Smooth muscle cell (in vitro differentiated cells): Measurements from ENCODE around the gene SUMO1. TPM values are rescaled to one million over a fixed set of nuclear protein-coding genes. Genes with fewer than 3 reads are reported as not detected.

ENCODE experiments used
- DNase-seq: peaks from one replicate; lab custom pipeline; 2025; ENCODE audit not compliant: unreplicated experiment; lab: John Stamatoyannopoulos, UW
- H2AFZ ChIP-seq: fragments of 200-600 bp; sonication (generic); 2 replicates; pipeline ENCODE4 v1.6.0; 2016; ENCODE audit warnings: antibody characterized with exemption, low read depth, mild to moderate bottlenecking
- H3F3A ChIP-seq: fragments of 200-600 bp; sonication (generic); 2 replicates; pipeline ENCODE4 v1.6.0; 2017; ENCODE audit warnings: antibody characterized with exemption, low read depth
- H3K27ac ChIP-seq: fragments of 200-600 bp; sonication (generic); 2 replicates; pipeline ENCODE4 v1.5.1; 2016; ENCODE audit warnings: low read depth, mild to moderate bottlenecking
- H3K27me3 ChIP-seq: fragments of 200-600 bp; sonication (generic); 2 replicates; pipeline ENCODE4 v1.6.1; 2016; ENCODE audit warnings: low read depth, mild to moderate bottlenecking
- H3K36me3 ChIP-seq: fragments of 200-600 bp; sonication (generic); 2 replicates; pipeline ENCODE4 v1.5.1; 2016; ENCODE audit warnings: low read depth
- H3K4me1 ChIP-seq: fragments of 200-600 bp; sonication (generic); 2 replicates; pipeline ENCODE4 v1.5.1; 2016; ENCODE audit warnings: low read depth
- H3K4me2 ChIP-seq: fragments of 200-600 bp; sonication (generic); 2 replicates; pipeline ENCODE4 v1.6.0; 2016; ENCODE audit warnings: mild to moderate bottlenecking
- H3K4me3 ChIP-seq: fragments of 200-600 bp; sonication (generic); 2 replicates; pipeline ENCODE4 v1.5.1; 2016; ENCODE audit warnings: mild to moderate bottlenecking
- H3K79me2 ChIP-seq: fragments of 200-600 bp; sonication (generic); 2 replicates; pipeline ENCODE4 v1.6.0; 2016; ENCODE audit warnings: low read depth, mild to moderate bottlenecking
- H3K9ac ChIP-seq: fragments of 200-600 bp; sonication (generic); 2 replicates; pipeline ENCODE4 v1.6.0; 2016; ENCODE audit warnings: low read depth
- H3K9me3 ChIP-seq: fragments of 200-600 bp; sonication (generic); replicated peaks from 2 replicates; pipeline ENCODE4 v1.5.1; 2016; ENCODE audit warnings: low read depth
- H4K20me1 ChIP-seq: fragments of 200-600 bp; sonication (generic); 2 replicates; pipeline ENCODE4 v1.6.0; 2016; ENCODE audit warnings: low read depth
- WGBS: methylation state at CpG from one replicate; pipeline ENCODE4 v1.1.7; 2016; ENCODE audit warnings: low lambda C conversion rate; 5-methylcytosine and 5-hydroxymethylcytosine counted together
- polyA plus RNA-seq: library from polyadenylated mRNA; unstranded; fragments of >200 nt; fragmentation: Nextera tagmentation; extraction: Ambion mirVana; gene quantifications from 2 replicates; pipeline ENCODE4 v1.2.1, GENCODE V29; 2016
- total RNA-seq: library from RNA; depleted of rRNA; stranded (reverse); fragments of >200 nt; gene quantifications from 2 replicates; pipeline ENCODE4 v1.2.3, GENCODE V29; 2014
- TF ChIP-seq, protein P1 (sequence below): fragments of 200-600 bp; sonication (generic); IDR thresholded peaks from 2 replicates; pipeline ENCODE4 v1.5.1; 2017; ENCODE audit warnings: borderline replicate concordance, mild to moderate bottlenecking, antibody characterized with exemption; ENCODE audit not compliant: insufficient read depth, poor library complexity, severe bottlenecking

SUMO1 gene
- total and polyA plus RNA-seq, 2 experiments from 2014 or later = 130 to 159 TPM

DNA sequence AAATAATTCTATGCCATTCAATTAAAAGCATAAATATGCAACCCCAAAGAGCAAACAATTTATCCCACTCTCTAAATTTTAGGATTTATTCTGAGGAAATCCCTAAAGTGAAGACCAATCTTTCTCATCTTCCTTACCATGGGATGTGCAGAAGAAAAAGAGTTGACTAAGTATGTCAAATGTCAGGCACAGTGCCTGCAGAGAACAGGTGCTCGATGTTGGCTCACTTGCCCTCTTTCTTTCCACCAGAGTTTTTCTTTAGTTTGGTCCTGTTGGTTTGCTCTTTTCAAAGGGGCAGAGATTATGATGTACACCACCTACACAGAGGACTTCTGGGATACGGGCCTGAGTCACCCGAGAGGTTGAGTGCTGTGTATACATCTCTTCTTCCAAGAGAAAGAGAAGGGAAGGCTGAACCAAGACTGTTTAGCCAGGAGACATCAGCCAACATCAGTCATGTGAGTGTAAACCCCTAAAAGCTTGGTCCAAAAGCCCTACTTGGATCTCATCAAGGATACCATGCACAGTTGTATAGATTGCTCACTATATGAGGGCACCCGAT is 51.7 kb downstream of the SUMO1 start:
- H3K36me3 ChIP-seq = no peaks in the 10 kb centered on the region
- no peaks in the 10 kb centered on the region for H3K9me3 ChIP-seq
- H3K9ac ChIP-seq = no peak overlapping the region
- no peaks in the 10 kb centered on the region for H3F3A ChIP-seq
- TF ChIP-seq, protein P1, sequence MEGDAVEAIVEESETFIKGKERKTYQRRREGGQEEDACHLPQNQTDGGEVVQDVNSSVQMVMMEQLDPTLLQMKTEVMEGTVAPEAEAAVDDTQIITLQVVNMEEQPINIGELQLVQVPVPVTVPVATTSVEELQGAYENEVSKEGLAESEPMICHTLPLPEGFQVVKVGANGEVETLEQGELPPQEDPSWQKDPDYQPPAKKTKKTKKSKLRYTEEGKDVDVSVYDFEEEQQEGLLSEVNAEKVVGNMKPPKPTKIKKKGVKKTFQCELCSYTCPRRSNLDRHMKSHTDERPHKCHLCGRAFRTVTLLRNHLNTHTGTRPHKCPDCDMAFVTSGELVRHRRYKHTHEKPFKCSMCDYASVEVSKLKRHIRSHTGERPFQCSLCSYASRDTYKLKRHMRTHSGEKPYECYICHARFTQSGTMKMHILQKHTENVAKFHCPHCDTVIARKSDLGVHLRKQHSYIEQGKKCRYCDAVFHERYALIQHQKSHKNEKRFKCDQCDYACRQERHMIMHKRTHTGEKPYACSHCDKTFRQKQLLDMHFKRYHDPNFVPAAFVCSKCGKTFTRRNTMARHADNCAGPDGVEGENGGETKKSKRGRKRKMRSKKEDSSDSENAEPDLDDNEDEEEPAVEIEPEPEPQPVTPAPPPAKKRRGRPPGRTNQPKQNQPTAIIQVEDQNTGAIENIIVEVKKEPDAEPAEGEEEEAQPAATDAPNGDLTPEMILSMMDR = no peak
- H2AFZ ChIP-seq = no peak overlapping the region
- no peaks in the 10 kb centered on the region for H3K4me1 ChIP-seq
- no peak overlapping the region for H3K4me3 ChIP-seq
- H3K4me2 ChIP-seq = no peak overlapping the region
- no peak overlapping the region for H3K27ac ChIP-seq
- H4K20me1 ChIP-seq = no peaks in the 10 kb centered on the region
- WGBS = 90% methylated on average over 4 of the region's 4 CpGs
- DNase-seq = no peak
- H3K79me2 ChIP-seq = no peaks in the 10 kb centered on the region
- H3K27me3 ChIP-seq = no peaks in the 10 kb centered on the region

DNA sequence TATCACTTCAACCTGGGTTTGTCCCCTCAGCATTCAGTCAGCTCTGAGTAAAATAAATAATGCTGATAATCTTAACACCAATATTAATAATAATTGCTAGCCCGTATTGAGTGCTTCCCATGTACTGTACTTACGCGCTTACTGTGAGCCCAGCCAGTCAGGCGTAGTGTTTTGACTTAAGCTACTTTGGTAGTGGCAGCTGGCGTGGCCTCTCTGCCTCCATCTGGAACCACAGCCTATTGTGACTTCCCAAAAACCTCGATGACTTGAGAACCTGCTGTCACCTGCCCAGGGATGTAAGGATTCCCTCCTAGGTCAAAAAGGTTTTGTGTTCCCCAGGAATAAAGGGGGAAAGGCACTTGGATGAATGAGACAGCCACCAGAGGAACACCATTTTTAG is 53.2 kb downstream of the SUMO1 start:
- Histone ChIP-seq H3F3A (no peaks in the 10 kb centered on the region), H3K4me2 (no peak overlapping the region), H2AFZ (no peak overlapping the region), H3K27me3 (no peaks in the 10 kb centered on the region), H3K4me3 (no peak overlapping the region), H3K79me2 (no peaks in the 10 kb centered on the region), H4K20me1 (no peaks in the 10 kb centered on the region), H3K9ac (no peak overlapping the region), H3K27ac (no peak overlapping the region), H3K36me3 (no peaks in the 10 kb centered on the region), H3K9me3 (no peaks in the 10 kb centered on the region), H3K4me1 (no peaks in the 10 kb centered on the region)
- DNase-seq = no peak
- TF ChIP-seq, protein P1 = no peak
- WGBS = 93% methylated on average over 6 of the region's 6 CpGs

DNA sequence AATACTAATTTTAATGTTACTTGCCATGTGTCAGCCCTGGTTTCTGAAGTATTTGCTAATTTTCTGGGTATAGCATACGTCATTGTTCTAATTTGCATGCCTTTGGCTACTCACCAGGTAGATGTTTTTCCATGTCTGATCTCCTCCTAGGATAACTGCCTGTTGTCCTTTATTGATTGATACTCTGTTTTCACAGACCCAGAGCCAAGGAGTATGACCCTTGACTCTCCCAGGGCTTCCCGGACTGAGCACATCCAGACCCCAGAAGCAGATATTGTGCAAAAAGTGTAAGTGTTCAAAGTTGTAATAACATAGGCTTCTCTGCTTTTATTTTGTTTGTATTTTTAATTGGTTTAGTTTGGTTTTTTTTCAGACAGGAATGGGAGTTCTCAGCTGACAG is 53.8 kb downstream of the SUMO1 start:
- whole genome bisulfite sequencing = 80% methylated on average over 2 of the region's 2 CpGs
- H4K20me1 ChIP-seq = no peaks in the 10 kb centered on the region
- no peaks in the 10 kb centered on the region for H3K9me3 ChIP-seq
- no peak overlapping the region for H3K9ac ChIP-seq
- no peaks in the 10 kb centered on the region for H3K4me1 ChIP-seq
- H2AFZ ChIP-seq = no peak overlapping the region
- no peaks in the 10 kb centered on the region for H3K36me3 ChIP-seq
- TF ChIP-seq, protein P1 = no peak
- no peaks in the 10 kb centered on the region for H3F3A ChIP-seq
- H3K4me2 ChIP-seq = no peak overlapping the region
- H3K27me3 ChIP-seq = no peaks in the 10 kb centered on the region
- no peaks in the 10 kb centered on the region for H3K79me2 ChIP-seq
- H3K27ac ChIP-seq = no peak overlapping the region
- no peak for DNase-seq
- H3K4me3 ChIP-seq = no peak overlapping the region

DNA sequence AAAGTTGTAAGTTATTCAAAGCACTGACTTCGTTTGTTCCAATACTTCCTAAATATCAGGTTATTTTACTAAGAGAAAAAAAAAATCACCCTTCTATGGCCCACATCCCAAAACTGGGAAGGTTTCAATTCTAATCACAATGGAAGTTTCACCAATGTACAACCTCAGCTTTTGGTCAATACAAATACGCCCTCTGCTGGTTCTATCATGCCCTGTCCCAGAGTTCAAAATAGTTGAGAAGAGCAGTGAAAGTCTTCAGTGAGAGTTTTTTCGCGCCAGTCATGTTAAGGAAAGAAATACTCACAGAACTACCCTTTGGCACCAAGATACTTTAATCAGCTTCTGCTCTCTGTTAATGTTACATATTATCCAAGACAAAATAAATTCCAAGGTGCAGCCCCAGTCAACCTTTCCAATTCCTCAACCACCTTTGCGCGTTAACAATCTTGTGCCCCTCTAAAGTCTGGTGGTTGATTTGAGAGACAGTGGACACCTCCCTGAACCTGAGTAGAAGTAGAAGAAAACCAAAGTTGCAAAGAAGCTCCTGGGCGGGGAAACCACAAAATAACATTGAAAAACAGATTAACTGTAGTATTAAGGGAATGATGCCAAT is 59.9 kb downstream of the SUMO1 start:
- TF ChIP-seq, protein P1 = peak; percentile 89

More for the DNA sequence above, 59.9 kb downstream of the SUMO1 start:
- Histone ChIP-seq H3K9ac (no peak overlapping the region), H4K20me1 (no peaks in the 10 kb centered on the region), H3K27ac (no peak overlapping the region), H3K79me2 (no peaks in the 10 kb centered on the region), H3K4me2 (no peak overlapping the region), H3F3A (no peaks in the 10 kb centered on the region), H3K4me1 (no peaks in the 10 kb centered on the region), H3K4me3 (no peak overlapping the region), H3K9me3 (no peaks in the 10 kb centered on the region), H3K27me3 (no peaks in the 10 kb centered on the region), H2AFZ (no peak overlapping the region), H3K36me3 (no peaks in the 10 kb centered on the region)
- WGBS = 49% methylated on average over 7 of the region's 7 CpGs
- DNase-seq = no peak
